ENCODE results near the gene BICD1.
"Not testable (repeated sequence)": the region's sequence is repeated elsewhere in the genome, so short reads cannot be mapped to it uniquely, and the experiment has no call there.

The BICD1 gene

DNA sequence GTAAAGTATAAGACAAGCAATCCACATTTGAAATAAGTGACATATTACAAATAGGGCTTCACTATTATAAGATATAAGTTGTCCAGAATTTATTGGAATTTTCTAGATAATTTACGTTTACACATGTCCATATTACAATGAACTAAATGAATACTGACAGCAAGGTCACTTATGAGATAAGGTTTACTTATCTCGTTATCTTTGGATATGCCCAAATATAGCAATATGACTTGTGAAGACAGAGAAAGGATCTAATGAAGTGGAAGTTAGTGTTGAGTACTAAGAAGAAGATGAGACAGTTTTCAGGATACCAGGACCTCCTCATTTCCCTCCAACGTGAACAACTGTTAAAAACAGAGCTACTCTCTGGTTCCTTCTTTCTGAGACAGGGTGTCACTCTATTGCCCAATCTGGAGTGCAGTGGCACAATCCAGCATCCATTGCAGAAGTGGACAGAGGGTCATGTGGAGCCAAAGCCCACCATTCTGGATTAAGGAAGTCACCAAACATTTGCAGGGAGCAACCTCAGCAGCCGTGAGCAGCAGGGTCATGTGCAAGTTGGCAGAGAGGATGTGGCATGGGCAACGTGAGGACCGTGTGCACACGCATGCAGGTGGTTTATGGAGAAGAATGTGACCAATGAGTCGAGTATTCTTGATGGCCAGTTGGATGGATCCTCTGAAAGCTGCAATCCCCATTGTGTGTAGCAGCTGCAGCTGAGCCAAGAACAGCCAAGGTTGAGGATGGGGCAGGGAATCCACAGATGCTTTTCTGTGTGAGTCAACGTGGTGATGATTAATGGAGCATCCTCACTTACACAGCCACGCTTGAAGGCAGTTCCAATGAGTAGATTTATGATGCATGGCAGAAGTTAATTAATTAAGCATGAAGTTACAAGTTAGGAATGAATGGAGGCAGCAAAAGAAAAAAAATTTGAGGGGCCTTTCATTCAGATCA is 111.0 kb downstream of the BICD1 start:
- H3K4me3 ChIP-seq (ENCODE audit: low read depth, low read length): no peak overlapping the region
- TF ChIP-seq, protein P1, sequence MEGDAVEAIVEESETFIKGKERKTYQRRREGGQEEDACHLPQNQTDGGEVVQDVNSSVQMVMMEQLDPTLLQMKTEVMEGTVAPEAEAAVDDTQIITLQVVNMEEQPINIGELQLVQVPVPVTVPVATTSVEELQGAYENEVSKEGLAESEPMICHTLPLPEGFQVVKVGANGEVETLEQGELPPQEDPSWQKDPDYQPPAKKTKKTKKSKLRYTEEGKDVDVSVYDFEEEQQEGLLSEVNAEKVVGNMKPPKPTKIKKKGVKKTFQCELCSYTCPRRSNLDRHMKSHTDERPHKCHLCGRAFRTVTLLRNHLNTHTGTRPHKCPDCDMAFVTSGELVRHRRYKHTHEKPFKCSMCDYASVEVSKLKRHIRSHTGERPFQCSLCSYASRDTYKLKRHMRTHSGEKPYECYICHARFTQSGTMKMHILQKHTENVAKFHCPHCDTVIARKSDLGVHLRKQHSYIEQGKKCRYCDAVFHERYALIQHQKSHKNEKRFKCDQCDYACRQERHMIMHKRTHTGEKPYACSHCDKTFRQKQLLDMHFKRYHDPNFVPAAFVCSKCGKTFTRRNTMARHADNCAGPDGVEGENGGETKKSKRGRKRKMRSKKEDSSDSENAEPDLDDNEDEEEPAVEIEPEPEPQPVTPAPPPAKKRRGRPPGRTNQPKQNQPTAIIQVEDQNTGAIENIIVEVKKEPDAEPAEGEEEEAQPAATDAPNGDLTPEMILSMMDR (IDR thresholded peaks at IDR 0.05; ENCODE audit: low read depth, low read length): no peak

DNA sequence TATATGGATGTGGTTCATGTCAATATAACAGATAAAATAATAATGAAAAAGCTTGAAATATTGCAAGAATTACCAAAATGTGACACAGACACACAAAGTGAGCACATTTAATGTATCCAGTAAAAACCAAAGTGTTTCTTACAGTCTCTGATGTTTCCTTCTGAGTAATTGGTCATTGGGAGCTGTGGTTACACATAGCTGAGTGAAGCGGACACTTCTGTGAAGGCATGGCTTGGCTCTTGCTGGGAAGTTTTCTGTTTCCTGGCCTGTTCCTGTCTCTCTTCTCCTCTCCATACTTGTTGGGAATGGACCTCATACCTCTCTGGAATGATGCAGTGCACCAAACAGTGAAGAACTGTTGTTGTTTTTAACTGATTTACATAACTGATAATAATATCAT is 117.3 kb downstream of the BICD1 start:
- TF ChIP-seq, protein P1 (IDR thresholded peaks at IDR 0.05; ENCODE audit: low read depth, low read length): no peak
- H3K4me3 ChIP-seq (ENCODE audit: low read depth, low read length): no peak overlapping the region

DNA sequence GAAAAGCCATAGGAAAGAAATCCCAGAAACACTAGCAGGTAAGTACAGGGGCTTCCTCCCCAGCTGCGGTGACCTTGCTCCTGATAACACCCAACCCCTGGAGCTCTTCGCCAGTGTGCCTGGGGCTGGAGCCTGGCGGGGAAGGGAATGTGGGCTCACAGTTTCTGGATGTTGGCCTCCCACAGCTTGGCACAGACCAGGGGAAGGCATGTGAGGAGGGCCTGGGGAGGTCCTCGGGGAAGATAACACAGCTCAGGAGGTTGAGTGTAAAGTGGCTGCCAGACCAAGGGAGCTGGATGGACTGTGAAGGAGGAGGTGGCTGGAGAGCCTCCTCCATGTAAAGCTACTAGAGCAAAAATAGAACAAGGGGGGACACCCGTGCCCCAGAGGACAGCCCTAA is 120.1 kb downstream of the BICD1 start:
- TF ChIP-seq, protein P1 (IDR thresholded peaks at IDR 0.05; ENCODE audit: low read depth, low read length): no peak
- H3K4me3 ChIP-seq (ENCODE audit: low read depth, low read length): no peak overlapping the region

DNA sequence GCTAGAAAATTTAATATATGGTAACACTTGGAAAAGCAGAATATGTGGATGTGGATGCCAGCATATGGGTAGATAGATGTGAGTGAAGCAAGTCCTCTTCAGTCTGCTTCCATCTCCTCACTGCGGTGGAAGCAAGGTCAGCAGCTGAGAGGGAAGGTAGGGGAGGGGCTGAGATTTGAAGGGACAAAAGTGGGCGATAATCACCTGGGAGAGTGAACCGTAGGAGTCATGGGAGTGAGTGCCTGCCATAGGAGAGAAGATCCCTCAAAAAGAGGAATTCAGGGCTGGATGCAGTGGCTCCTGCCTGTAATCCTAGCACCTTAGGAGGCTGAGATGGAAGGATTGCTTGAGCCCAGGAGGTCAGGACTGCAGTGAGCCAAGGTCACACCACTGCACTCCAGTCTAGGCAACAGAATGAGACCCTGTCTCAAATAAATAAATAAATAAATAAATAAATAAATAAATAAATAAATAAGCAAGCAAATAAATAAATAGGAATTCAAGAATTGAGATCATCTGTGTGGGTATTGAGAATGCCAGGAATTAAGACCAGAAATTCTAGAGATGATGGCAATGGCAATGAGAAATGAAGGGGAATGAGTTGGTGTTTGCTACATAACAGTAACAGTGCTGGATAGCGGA is 123.4 kb downstream of the BICD1 start:
- TF ChIP-seq, protein P1 (IDR thresholded peaks at IDR 0.05; ENCODE audit: low read depth, low read length): no peak
- H3K4me3 ChIP-seq (ENCODE audit: low read depth, low read length): no peak overlapping the region

DNA sequence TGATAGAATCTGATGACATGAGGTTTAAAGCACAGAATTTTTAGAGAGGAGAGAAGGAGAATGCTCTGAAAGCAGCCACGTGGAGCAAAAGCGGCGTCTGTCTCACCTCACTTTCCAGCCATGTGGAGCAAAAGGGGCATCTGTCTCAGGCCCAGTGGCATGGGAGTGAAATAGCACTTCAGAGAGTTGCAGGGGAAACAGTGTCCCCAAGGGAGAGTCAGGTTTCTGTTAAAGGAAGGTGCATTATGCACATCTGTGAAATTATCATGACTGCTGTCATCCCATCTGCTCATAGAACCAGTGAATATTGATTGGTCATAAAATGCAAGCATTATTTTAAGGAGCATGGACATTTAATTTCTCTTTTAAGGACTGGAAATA is 124.0 kb downstream of the BICD1 start:
- TF ChIP-seq, protein P1 (IDR thresholded peaks at IDR 0.05; ENCODE audit: low read depth, low read length): no peak
- H3K4me3 ChIP-seq (ENCODE audit: low read depth, low read length): no peak overlapping the region

DNA sequence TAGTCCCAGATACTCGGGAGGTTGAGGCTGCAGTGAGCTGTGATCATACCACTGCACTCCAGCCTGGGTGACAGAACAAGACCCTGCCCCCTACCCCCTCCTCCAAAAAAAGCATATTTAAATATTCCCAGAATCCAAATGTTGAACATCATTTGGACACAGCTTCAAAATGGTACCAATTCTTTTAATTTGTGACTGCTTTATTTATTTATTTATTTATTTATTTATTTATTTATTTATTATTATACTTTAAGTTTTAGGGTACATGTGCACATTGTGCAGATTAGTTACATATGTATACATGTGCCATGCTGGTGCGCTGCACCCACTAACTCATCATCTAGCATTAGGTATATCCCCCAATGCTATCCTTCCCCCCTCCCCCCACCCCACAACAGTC is 124.7 kb downstream of the BICD1 start:
- not testable (repeated sequence) for H3K4me3 ChIP-seq (ENCODE audit: low read depth, low read length)

DNA sequence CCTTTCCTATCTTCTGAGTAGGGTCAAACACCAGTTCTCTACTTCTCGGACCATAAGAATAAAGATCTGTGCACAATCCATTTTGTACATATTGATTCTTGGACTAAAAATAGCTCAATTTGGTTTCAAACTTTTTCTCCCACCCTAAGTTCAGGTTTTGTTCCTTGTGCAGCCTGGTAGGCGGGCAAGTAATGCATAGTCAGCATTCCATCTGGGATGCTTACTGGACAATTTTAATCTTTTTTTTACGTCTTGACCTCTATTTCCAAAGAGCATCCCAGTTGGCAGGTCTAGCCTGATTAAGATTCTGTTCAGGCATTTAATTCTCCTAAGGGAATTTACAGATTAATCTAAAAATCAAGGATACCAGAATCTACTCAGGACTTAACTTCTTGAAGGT is 126.9 kb downstream of the BICD1 start:
- TF ChIP-seq, protein P1 (IDR thresholded peaks at IDR 0.05; ENCODE audit: low read depth, low read length): no peak
- H3K4me3 ChIP-seq (ENCODE audit: low read depth, low read length): no peak overlapping the region
